ENCODE data around the gene GJA10.

GRCh38 chr6:89910902-89911240, 16.6 kb downstream of the GJA10 start:
- TF ChIP-seq EZH2 (IDR thresholded peaks at IDR 0.05; ENCODE audit: insufficient read depth, poor library complexity, severe bottlenecking) (no peak), EZH2phosphoT487 (IDR thresholded peaks at IDR 0.05; ENCODE audit: insufficient read depth, low read depth) (no peak)

Data from GM23248 (cell line).